Endothelial cell of umbilical vein (primary cell): ENCODE results near the gene PKP4. TPM values are rescaled to one million over a fixed set of nuclear protein-coding genes. Genes with fewer than 3 reads are reported as not detected.
A peak's percentile ranks its signal among the peaks of the same experiment; 100 is the strongest.

Experiments used
- BruUV-seq: library from RNA; stranded (reverse); fragments of 400-500 nt; replicated peaks from 2 replicates; lab custom pipeline; 2021; lab: Mats Ljungman, UMichigan
- CTCF ChIA-PET: fragments of 300-600, 350-600 bp; sonication (Branson Sonifier 250); formaldehyde crosslinking; loops from one replicate; lab custom pipeline; 2021; ENCODE audit warnings: antibody characterized with exemption, inconsistent platforms; lab: Charles Lee
- POLR2A ChIA-PET: fragments of 300-600, 350-600 bp; sonication (Branson Sonifier 250); formaldehyde crosslinking; loops from one replicate; lab custom pipeline; 2021; ENCODE audit warnings: antibody characterized with exemption, inconsistent platforms; lab: Charles Lee
- DNase-seq: peaks from one replicate; pipeline ENCODE4 v3.0.0-alpha.2; 2011; ENCODE audit warnings: low read depth, low spot score
- FAIRE-seq: peaks from 2 replicates; lab custom pipeline; 2011; peaks lifted over from hg19 to GRCh38; lab: Jason Lieb, UNC
- H2AFZ ChIP-seq: 2 replicates; pipeline ENCODE4 v1.6.0; 2012; ENCODE audit warnings: low read depth, low read length, control low read depth, inconsistent platforms
- H3K27ac ChIP-seq: 2 replicates; pipeline ENCODE4 v1.5.1; 2011; ENCODE audit warnings: low read depth, mild to moderate bottlenecking, control low read depth, low read length, moderate library complexity; ENCODE audit not compliant: insufficient read depth
- H3K27me3 ChIP-seq, 2 experiments: 2 replicates each; pipeline versions ENCODE4 v1.6.0 to v1.6.1; 2011; ENCODE audit warnings: low read length in 2 of 2, mixed read lengths in 1 of 2; ENCODE audit not compliant: control insufficient read depth in 2 of 2, insufficient read depth in 2 of 2
- H3K36me3 ChIP-seq, 2 experiments: 2 replicates in 1 of 2; 3 replicates in 1 of 2; pipeline ENCODE4 v1.5.1; 2011; ENCODE audit warnings: low read length in 2 of 2, mild to moderate bottlenecking in 1 of 2, moderate library complexity in 1 of 2; ENCODE audit not compliant: control insufficient read depth in 2 of 2, insufficient read depth in 2 of 2; ENCODE audit errors: extremely low read depth in 1 of 2
- H3K4me1 ChIP-seq: 3 replicates; pipeline ENCODE4 v1.5.1; 2011; ENCODE audit warnings: mild to moderate bottlenecking, low read length; ENCODE audit not compliant: control insufficient read depth, insufficient read depth; ENCODE audit errors: extremely low read depth
- H3K4me2 ChIP-seq: 2 replicates; pipeline ENCODE4 v1.6.1; 2011; ENCODE audit warnings: low read length, control low read depth, mixed read lengths; ENCODE audit not compliant: insufficient read depth
- H3K4me3 ChIP-seq, 3 experiments: fragments of 200-600 bp in 1 of 3; sonication (generic), shearing (Covaris generic) in 1 of 3; replicated peaks in 1 of 3; 2 replicates each; pipeline ENCODE4 v1.5.1; 2011 to 2016; ENCODE audit warnings: control low read depth in 3 of 3, low read length in 3 of 3, mild to moderate bottlenecking in 2 of 3, inconsistent platforms in 1 of 3, low read depth in 1 of 3, moderate library complexity in 1 of 3; ENCODE audit not compliant: insufficient read depth in 1 of 3
- H3K79me2 ChIP-seq: 2 replicates; pipeline ENCODE4 v1.6.0; 2012; ENCODE audit warnings: low read length, inconsistent platforms; ENCODE audit not compliant: control insufficient read depth, insufficient read depth
- H3K9ac ChIP-seq: replicated peaks from 2 replicates; pipeline ENCODE3; 2011; ENCODE audit warnings: low read length, control low read depth; ENCODE audit not compliant: insufficient read depth; ENCODE audit errors: extremely low read depth
- H3K9me1 ChIP-seq: replicated peaks from 3 replicates; pipeline ENCODE4 v1.6.0; 2011; ENCODE audit warnings: mild to moderate bottlenecking, low read length; ENCODE audit not compliant: control insufficient read depth, insufficient read depth; ENCODE audit errors: extremely low read depth
- H3K9me3 ChIP-seq: replicated peaks from 2 replicates; pipeline ENCODE4 v1.5.1; 2012; ENCODE audit warnings: low read length, inconsistent platforms; ENCODE audit not compliant: control insufficient read depth, insufficient read depth
- H4K20me1 ChIP-seq: replicated peaks from 2 replicates; pipeline ENCODE3; 2011; ENCODE audit warnings: mild to moderate bottlenecking, low read length; ENCODE audit not compliant: control insufficient read depth, insufficient read depth; ENCODE audit errors: extremely low read depth
- CTCF ChIP-seq, 2 donors: IDR thresholded peaks; 1 replicate in 1 of 2; 2 replicates in 1 of 2; pipeline ENCODE4 v1.5.1; 2011; ENCODE audit warnings: low read length in 2 of 2, mild to moderate bottlenecking in 2 of 2, moderate library complexity in 2 of 2, control low read depth in 1 of 2, inconsistent platforms in 1 of 2, low read depth in 1 of 2; ENCODE audit not compliant: insufficient read depth in 1 of 2; ENCODE audit errors: extremely low read depth in 1 of 2
- EZH2 ChIP-seq: IDR thresholded peaks from 2 replicates; pipeline ENCODE4 v1.6.1; 2012; ENCODE audit warnings: borderline replicate concordance, low read depth, mild to moderate bottlenecking, moderate library complexity, low read length, inconsistent platforms; ENCODE audit not compliant: severe bottlenecking
- FOS ChIP-seq: IDR thresholded peaks from 2 replicates; pipeline ENCODE4 v1.6.1; 2011; ENCODE audit warnings: mild to moderate bottlenecking, low read length, moderate library complexity, borderline replicate concordance; ENCODE audit not compliant: insufficient read depth
- GATA2 ChIP-seq: IDR thresholded peaks from 2 replicates; pipeline ENCODE4 v1.7.0; 2011; ENCODE audit warnings: low read depth, mild to moderate bottlenecking, moderate library complexity, mixed read lengths, low read length; ENCODE audit not compliant: insufficient read length, insufficient read depth
- JUN ChIP-seq: IDR thresholded peaks from 2 replicates; pipeline ENCODE4 v1.6.1; 2011; ENCODE audit warnings: borderline replicate concordance, low read depth; ENCODE audit not compliant: insufficient read length, insufficient read depth
- MAX ChIP-seq: IDR thresholded peaks from 2 replicates; pipeline ENCODE4 v1.6.1; 2011; ENCODE audit not compliant: insufficient read depth, insufficient read length
- MYC ChIP-seq: IDR thresholded peaks from one replicate; pipeline ENCODE4 v1.6.1; 2011; ENCODE audit warnings: mild to moderate bottlenecking, low read depth, low read length
- POLR2A ChIP-seq: IDR thresholded peaks from 2 replicates; pipeline ENCODE4 v1.6.1; 2012; ENCODE audit warnings: low read depth, mild to moderate bottlenecking, control low read depth, low read length
- POLR2AphosphoS5 ChIP-seq: IDR thresholded peaks from 2 replicates; pipeline ENCODE4 v1.6.1; 2012; ENCODE audit warnings: low read depth, mild to moderate bottlenecking, control low read depth, low read length, moderate library complexity; ENCODE audit not compliant: insufficient read depth
- dilution Hi-C: fragments of 300-500 bp; cut with MboI; formaldehyde crosslinking; loops from one replicate; pipeline ENCODE4 v1.15.0; 2019; ENCODE audit warnings: low sequenced_read_pairs; ENCODE audit not compliant: extremely low pct_ligation_motif_present
- intact Hi-C: fragments of 100-400 bp; cut with micrococcal nuclease; formaldehyde crosslinking; loops from one replicate; pipeline ENCODE4 v1.10.0; 2022
- polyA plus RNA-seq, 4 experiments: library from polyadenylated mRNA; depleted of rRNA in 3 of 4; stranded (reverse) in 3 of 4; unstranded in 1 of 4; fragments of >200 nt; gene quantifications; 2 replicates each; pipeline versions ENCODE4 v1.2.1 to v1.2.3, GENCODE V29; 2011 to 2012; ENCODE audit warnings: missing spikeins in 1 of 4
- total RNA-seq: library from RNA; stranded (reverse); gene quantifications from 2 replicates; pipeline ENCODE4 v1.2.3, GENCODE V29; 2021

PKP4 gene
- total and polyA plus RNA-seq, 2 donors (not counting 3 experiments of a cell fraction or from before 2014, with no cell fraction given), result 35.4 to 68.5 TPM

- H3K9ac ChIP-seq, result no peak overlapping the region
- no peaks in the 10 kb centered on the region for H3K27me3 ChIP-seq
- no peaks in the 10 kb centered on the region for H3K9me1 ChIP-seq
- H3K9me3 ChIP-seq, result no peaks in the 10 kb centered on the region
- H3K36me3 ChIP-seq, result no peaks in the 10 kb centered on the region
- H4K20me1 ChIP-seq, result no peaks in the 10 kb centered on the region
- POLR2A ChIA-PET, result interaction anchor here (1.5 kb wide), 1 partner anchor 143 kb away, joined by 4 read pairs; the partner anchor contains the start of genes CCDC148 and PKP4
- peaks cover 27% of the 10 kb centered on the region for H3K4me1 ChIP-seq
- peak overlapping the region; percentile 83 for H3K27ac ChIP-seq
- no TSS peak for BruUV-seq
- no peak for FAIRE-seq
- CTCF ChIA-PET, result interaction anchor here (0.7 to 2.3 kb wide), 14 partner anchors 11 to 576 kb away, joined by 3 to 8 read pairs (median 4); no protein-coding TSS in a partner anchor
- DNase-seq, result no peak
- no peaks in the 10 kb centered on the region for H3K79me2 ChIP-seq
- no peak overlapping the region for H3K4me3 ChIP-seq
- no peak for TF ChIP-seq POLR2A
- no peak for TF ChIP-seq MAX
- no peak for TF ChIP-seq FOS
- no peak for TF ChIP-seq POLR2AphosphoS5
- no peak for TF ChIP-seq GATA2
- TF ChIP-seq MYC, result no peak
- no peak for TF ChIP-seq CTCF (IDR thresholded peaks at IDR 0.05; ENCODE audit: extremely low read depth in 1 of 2, insufficient read depth in 1 of 2, low read depth in 1 of 2, low read length in 2 of 2)
- TF ChIP-seq EZH2, result no peak
- no peak for TF ChIP-seq JUN
- H3K4me2 ChIP-seq, result peak overlapping the region; percentile 52
- intact Hi-C loops, result loop anchor here (1.0 kb wide), 5 partner anchors 37 to 385 kb away; partner anchors contain the start of genes CCDC148 and PKP4
- dilution Hi-C loops, result no loop called here
- H2AFZ ChIP-seq, result no peak overlapping the region
Measured at GRCh38 chr2:158599609-158600008, 142.9 kb downstream of the PKP4 start.
